TTC549 (cell line): Measurements from ENCODE around the gene RAPGEF6.
"Not testable (repeated sequence)": the region's sequence is repeated elsewhere in the genome, so short reads cannot be mapped to it uniquely, and the experiment has no call there.

Source experiments
- FAIRE-seq: peaks from 2 replicates; lab custom pipeline; 2012; peaks lifted over from hg19 to GRCh38; lab: Jason Lieb, UNC

The RAPGEF6 gene

GRCh38 chr5:131640043-131640856 lies 5.2 kb upstream of the RAPGEF6 start:
- no peak for FAIRE-seq

- FAIRE-seq, result no peak
These were observed 4.1 kb upstream of the RAPGEF6 start for GRCh38 chr5:131639148-131639547.

GRCh38 chr5:131637694-131638093 lies 2.7 kb upstream of the RAPGEF6 start:
- no peak for FAIRE-seq

GRCh38 chr5:131635684-131636572 lies 899 bp upstream of the RAPGEF6 start:
- no peak for FAIRE-seq

- FAIRE-seq, result no peak
These were observed 398 bp downstream of the RAPGEF6 start for GRCh38 chr5:131634666-131634995.

GRCh38 chr5:131634238-131634637 lies 791 bp downstream of the RAPGEF6 start:
- FAIRE-seq, result no peak

- FAIRE-seq, result no peak
These were observed 1.2 kb downstream of the RAPGEF6 start for GRCh38 chr5:131633830-131634229.

- no peak for FAIRE-seq
These were observed 4.1 kb downstream of the RAPGEF6 start for GRCh38 chr5:131630963-131631350.

GRCh38 chr5:131630208-131630962 lies 4.6 kb downstream of the RAPGEF6 start:
- FAIRE-seq, result no peak

- no peak for FAIRE-seq
These were observed 6.0 kb downstream of the RAPGEF6 start for GRCh38 chr5:131628990-131629389.

- FAIRE-seq, result no peak
These were observed 7.7 kb downstream of the RAPGEF6 start for GRCh38 chr5:131627207-131627865.

- FAIRE-seq, result no peak
These were observed 12.4 kb downstream of the RAPGEF6 start for GRCh38 chr5:131622633-131623032.

- FAIRE-seq, result not testable (repeated sequence)
These were observed 13.9 kb downstream of the RAPGEF6 start for GRCh38 chr5:131621164-131621563.

GRCh38 chr5:131619102-131619501 lies 15.9 kb downstream of the RAPGEF6 start:
- no peak for FAIRE-seq

GRCh38 chr5:131617140-131617822 lies 17.7 kb downstream of the RAPGEF6 start:
- FAIRE-seq, result no peak

- FAIRE-seq, result no peak
These were observed 19.1 kb downstream of the RAPGEF6 start for GRCh38 chr5:131615957-131616356.

- no peak for FAIRE-seq
These were observed 21.6 kb downstream of the RAPGEF6 start for GRCh38 chr5:131613423-131613822.

- no peak for FAIRE-seq
These were observed 24.0 kb downstream of the RAPGEF6 start for GRCh38 chr5:131611064-131611381.

- no peak for FAIRE-seq
These were observed 24.6 kb downstream of the RAPGEF6 start for GRCh38 chr5:131610198-131611063.

GRCh38 chr5:131609774-131610173 lies 25.3 kb downstream of the RAPGEF6 start:
- no peak for FAIRE-seq

- FAIRE-seq, result no peak
These were observed 26.4 kb downstream of the RAPGEF6 start for GRCh38 chr5:131608597-131608996.
